Activated CD8-positive, alpha-beta T cell treated with anti-CD3 and anti-CD28 coated beads for 36 hours (primary cell): Measurements from ENCODE around the gene RALB. TPM values are rescaled to one million over a fixed set of nuclear protein-coding genes. Genes with fewer than 3 reads are reported as not detected.

Experiments used
- ATAC-seq: fragments of 200-7000 bp; cut with Tn5 transposase; one replicate; pipeline ENCODE4 v1.10.0; 2021; ENCODE audit warnings: mild to moderate bottlenecking, moderate library complexity
- CTCF ChIA-PET: fragments of 350-600 bp; sonication (Branson Sonifier 250); formaldehyde crosslinking; loops from one replicate; lab custom pipeline; 2021; ENCODE audit warnings: antibody characterized with exemption; lab: Charles Lee
- POLR2A ChIA-PET: fragments of 350-600 bp; sonication (Branson Sonifier 250); formaldehyde crosslinking; loops from one replicate; lab custom pipeline; 2021; ENCODE audit warnings: antibody characterized with exemption; lab: Charles Lee
- DNase-seq: peaks from one replicate; pipeline ENCODE4 v3.0.0-alpha.2; 2020
- H3K27ac Mint-ChIP-seq: one replicate; pipeline ENCODE4 v1.8.0; 2021; ENCODE audit warnings: mild to moderate bottlenecking, mixed read lengths
- H3K27me3 Mint-ChIP-seq: one replicate; pipeline ENCODE4 v1.8.0; 2021; ENCODE audit warnings: mixed read lengths
- H3K36me3 Mint-ChIP-seq: one replicate; pipeline ENCODE4 v1.8.0; 2021; ENCODE audit warnings: low read depth, mixed read lengths
- H3K4me1 Mint-ChIP-seq: one replicate; pipeline ENCODE4 v1.8.0; 2021; ENCODE audit warnings: low read depth, mixed read lengths
- H3K4me3 Mint-ChIP-seq: one replicate; pipeline ENCODE4 v1.8.0; 2021; ENCODE audit warnings: mild to moderate bottlenecking, moderate library complexity, mixed read lengths
- H3K9me3 Mint-ChIP-seq: one replicate; pipeline ENCODE4 v1.8.0; 2021; ENCODE audit warnings: mixed read lengths
- intact Hi-C: fragments of 100-400 bp; cut with micrococcal nuclease; formaldehyde crosslinking; loops from one replicate; pipeline ENCODE4 v1.10.0; 2022
- total RNA-seq, 2 experiments: library from RNA; stranded (reverse); gene quantifications; one replicate each; pipeline ENCODE4 v1.2.3, GENCODE V29; 2021
- TF ChIP-seq, protein P1 (sequence below): fragments of 200-600 bp; IDR thresholded peaks from one replicate; pipeline ENCODE4 v1.8.0; 2022; ENCODE audit warnings: antibody characterized with exemption, mild to moderate bottlenecking

Gene RALB
- total RNA-seq, 2 experiments from 2014 or later, result 16.7 to 17.6 TPM

DNA sequence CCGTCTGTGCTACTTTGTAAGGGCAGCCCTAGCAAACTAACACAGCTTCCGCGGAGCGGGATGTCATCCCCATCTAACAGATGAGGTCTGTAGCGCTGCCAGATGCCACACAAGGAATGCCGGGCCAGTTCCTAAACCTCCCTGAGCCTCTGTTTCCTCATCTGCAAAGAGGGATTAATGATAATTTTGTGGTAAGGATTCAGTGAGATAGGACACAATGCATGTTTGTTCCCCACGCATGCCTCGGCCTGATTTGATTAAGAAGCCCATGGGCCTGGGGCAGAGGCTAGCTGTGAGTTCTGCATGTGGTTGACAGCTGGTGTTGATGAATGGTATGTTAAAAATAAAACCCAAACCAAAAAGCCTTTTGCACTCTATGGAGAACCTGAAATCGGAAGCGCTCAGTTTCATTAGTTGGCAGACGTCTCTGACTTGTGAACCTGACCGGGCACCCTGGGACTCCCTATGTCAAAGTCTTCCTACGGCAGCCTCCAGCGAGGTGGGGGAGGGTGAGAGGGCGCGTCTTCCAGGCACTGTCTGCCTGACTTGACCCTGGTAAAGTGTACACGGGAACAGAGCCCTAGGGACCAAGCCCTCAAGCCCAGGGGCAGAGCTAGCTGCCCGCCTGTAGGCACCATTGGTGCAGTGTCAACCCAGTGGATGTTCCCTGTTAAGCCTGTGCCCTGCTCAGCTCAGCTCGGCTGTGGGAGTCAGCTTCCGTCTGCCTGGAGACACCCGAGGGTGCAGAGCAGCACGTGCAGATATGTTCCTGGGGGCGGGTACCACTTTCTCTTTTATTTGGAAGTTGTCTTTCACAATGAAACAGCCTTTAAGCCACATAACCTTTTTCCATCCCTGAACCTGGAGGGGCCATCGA lies 78.5 kb downstream of the RALB start:
- POLR2A ChIA-PET, result no interaction called here
- Mint-ChIP-seq H3K4me1 (no peaks in the 10 kb centered on the region), H3K36me3 (no peaks in the 10 kb centered on the region), H3K9me3 (no peaks in the 10 kb centered on the region), H3K27me3 (peaks cover 13% of the 10 kb centered on the region), H3K27ac (no peak overlapping the region), H3K4me3 (no peak overlapping the region)
- intact Hi-C loops, result no loop called here
- DNase-seq (no peak), ATAC-seq (no peak)
- TF ChIP-seq, protein P1, sequence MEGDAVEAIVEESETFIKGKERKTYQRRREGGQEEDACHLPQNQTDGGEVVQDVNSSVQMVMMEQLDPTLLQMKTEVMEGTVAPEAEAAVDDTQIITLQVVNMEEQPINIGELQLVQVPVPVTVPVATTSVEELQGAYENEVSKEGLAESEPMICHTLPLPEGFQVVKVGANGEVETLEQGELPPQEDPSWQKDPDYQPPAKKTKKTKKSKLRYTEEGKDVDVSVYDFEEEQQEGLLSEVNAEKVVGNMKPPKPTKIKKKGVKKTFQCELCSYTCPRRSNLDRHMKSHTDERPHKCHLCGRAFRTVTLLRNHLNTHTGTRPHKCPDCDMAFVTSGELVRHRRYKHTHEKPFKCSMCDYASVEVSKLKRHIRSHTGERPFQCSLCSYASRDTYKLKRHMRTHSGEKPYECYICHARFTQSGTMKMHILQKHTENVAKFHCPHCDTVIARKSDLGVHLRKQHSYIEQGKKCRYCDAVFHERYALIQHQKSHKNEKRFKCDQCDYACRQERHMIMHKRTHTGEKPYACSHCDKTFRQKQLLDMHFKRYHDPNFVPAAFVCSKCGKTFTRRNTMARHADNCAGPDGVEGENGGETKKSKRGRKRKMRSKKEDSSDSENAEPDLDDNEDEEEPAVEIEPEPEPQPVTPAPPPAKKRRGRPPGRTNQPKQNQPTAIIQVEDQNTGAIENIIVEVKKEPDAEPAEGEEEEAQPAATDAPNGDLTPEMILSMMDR, result no peak
- CTCF ChIA-PET, result no interaction called here

DNA sequence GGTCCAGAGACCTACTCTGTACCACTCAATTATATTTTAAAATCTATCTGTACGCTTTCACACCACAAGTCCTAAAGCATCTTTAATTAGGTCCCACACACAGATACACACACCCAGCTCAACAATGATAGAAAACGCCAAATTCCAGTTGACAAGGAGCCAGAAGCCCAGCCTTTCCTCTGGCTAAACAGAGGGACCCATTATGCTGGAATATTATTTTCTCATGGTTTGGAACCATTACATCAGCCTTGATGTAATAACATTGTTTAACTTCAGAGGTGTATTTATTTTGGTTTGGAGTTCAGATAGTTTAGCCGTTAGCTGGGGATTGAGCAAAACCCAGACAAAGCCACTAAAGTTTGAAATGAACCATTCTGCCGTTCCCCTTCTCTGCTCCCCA lies 79.3 kb downstream of the RALB start:
- no peak for DNase-seq
- TF ChIP-seq, protein P1, result no peak
- H3K27me3 Mint-ChIP-seq, result peaks cover 16% of the 10 kb centered on the region
- ATAC-seq, result no peak
- ChIA-PET POLR2A (interaction anchor here (1.1 kb wide), 1 partner anchor 8 kb away, joined by 3 read pairs; no protein-coding TSS in a partner anchor), CTCF (no interaction called here)
- H3K27ac Mint-ChIP-seq, result no peak overlapping the region
- no peak overlapping the region for H3K4me3 Mint-ChIP-seq
- no peaks in the 10 kb centered on the region for H3K9me3 Mint-ChIP-seq
- intact Hi-C loops, result no loop called here
- H3K4me1 Mint-ChIP-seq, result no peaks in the 10 kb centered on the region
- no peaks in the 10 kb centered on the region for H3K36me3 Mint-ChIP-seq

DNA sequence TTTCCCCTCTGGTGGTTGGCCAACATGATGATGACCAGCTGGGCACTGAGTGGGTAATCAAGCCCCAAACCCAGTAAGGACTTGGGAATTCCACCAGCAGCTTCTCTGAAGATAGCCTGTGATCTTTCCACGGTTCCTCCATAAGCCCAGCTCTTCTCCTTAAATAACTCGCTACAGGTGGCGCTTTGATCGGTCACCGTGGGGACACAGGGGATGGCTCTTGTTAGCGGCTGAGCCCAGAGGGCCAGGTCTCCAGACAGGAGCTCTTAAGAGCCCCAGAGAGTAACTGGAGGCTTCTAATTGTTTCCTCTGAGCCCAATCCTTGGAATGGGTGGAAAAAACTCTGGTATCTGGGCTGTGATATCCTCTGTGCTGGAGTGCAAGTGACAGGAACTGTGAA lies 79.7 kb downstream of the RALB start:
- ChIA-PET POLR2A (interaction anchor here (1.1 kb wide), 1 partner anchor 9 kb away, joined by 3 read pairs; no protein-coding TSS in a partner anchor), CTCF (no interaction called here)
- no peaks in the 10 kb centered on the region for H3K9me3 Mint-ChIP-seq
- H3K36me3 Mint-ChIP-seq, result no peaks in the 10 kb centered on the region
- ATAC-seq, result no peak
- H3K27me3 Mint-ChIP-seq, result peaks cover 17% of the 10 kb centered on the region
- H3K4me3 Mint-ChIP-seq, result no peak overlapping the region
- TF ChIP-seq, protein P1, result no peak
- H3K4me1 Mint-ChIP-seq, result no peaks in the 10 kb centered on the region
- no peak overlapping the region for H3K27ac Mint-ChIP-seq
- no peak for DNase-seq
- intact Hi-C loops, result no loop called here

DNA sequence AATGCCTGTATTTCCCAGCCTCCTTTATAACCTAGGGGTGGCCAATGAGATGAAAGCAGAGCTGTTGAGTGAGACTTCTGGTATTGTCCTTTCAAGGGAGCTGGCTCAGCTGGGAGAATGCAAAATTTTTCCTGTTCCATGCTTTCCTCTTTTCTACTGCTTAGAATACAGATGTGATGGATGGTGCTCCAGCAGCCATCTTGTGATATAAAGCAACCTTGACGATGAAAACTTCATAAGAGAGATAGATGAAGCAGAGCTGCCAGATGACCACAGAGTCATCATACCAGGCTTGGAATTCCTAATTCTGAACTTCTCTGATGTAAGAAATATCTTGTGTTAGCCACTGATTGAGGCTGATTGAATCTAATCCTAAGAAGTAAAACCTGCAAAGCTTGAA lies 81.4 kb downstream of the RALB start:
- ChIA-PET CTCF (interaction anchor here (1.5 to 2.2 kb wide), 2 partner anchors 10 to 21 kb away, joined by 4 to 16 read pairs; no protein-coding TSS in a partner anchor), POLR2A (interaction anchor here (1.4 kb wide), 1 partner anchor 9 kb away, joined by 4 read pairs; no protein-coding TSS in a partner anchor)
- no peak for DNase-seq
- TF ChIP-seq, protein P1, result no peak
- no peak for ATAC-seq
- Mint-ChIP-seq H3K4me3 (no peak overlapping the region), H3K36me3 (no peaks in the 10 kb centered on the region), H3K4me1 (no peaks in the 10 kb centered on the region), H3K9me3 (no peaks in the 10 kb centered on the region), H3K27me3 (peaks cover 23% of the 10 kb centered on the region), H3K27ac (no peak overlapping the region)
- intact Hi-C loops, result no loop called here

DNA sequence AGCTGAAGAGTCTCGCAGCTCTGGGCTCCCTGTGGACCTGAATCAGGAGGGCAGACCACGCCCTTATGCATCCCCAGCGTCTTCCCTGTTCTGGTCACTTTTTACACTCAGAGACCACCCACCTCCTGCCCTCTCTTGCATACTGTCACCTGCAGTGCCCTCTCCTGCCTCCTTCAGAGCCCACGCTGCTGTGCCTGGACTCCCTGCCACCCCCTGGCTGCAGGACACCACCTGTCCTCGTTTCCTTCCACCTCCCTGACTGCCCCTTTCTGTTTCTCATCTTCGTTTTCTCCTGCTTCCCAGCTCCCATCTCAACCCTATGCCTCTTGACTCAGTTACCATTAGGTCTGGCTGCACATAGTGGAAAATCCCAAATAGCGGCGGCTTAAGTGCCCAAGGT lies 84.1 kb downstream of the RALB start:
- TF ChIP-seq, protein P1, result no peak
- DNase-seq, result no peak
- H3K4me3 Mint-ChIP-seq, result no peak overlapping the region
- H3K9me3 Mint-ChIP-seq, result no peaks in the 10 kb centered on the region
- ChIA-PET CTCF (no interaction called here), POLR2A (interaction anchor here (0.6 to 0.7 kb wide), 3 partner anchors 117 to 927 kb away, joined by 3 read pairs; no protein-coding TSS in a partner anchor)
- H3K36me3 Mint-ChIP-seq, result no peaks in the 10 kb centered on the region
- no peak for ATAC-seq
- H3K27me3 Mint-ChIP-seq, result peaks cover 38% of the 10 kb centered on the region
- intact Hi-C loops, result no loop called here
- no peaks in the 10 kb centered on the region for H3K4me1 Mint-ChIP-seq
- H3K27ac Mint-ChIP-seq, result no peak overlapping the region
